ENCODE data around the gene HOXD3. TPM values are rescaled to one million over a fixed set of nuclear protein-coding genes. Genes with fewer than 3 reads are reported as not detected.

Gene HOXD3
- total and polyA plus RNA-seq, 9 of the 15 experiments (the other 6 are each of a cell fraction or from before 2014, with no cell fraction given) = not detected

DNA sequence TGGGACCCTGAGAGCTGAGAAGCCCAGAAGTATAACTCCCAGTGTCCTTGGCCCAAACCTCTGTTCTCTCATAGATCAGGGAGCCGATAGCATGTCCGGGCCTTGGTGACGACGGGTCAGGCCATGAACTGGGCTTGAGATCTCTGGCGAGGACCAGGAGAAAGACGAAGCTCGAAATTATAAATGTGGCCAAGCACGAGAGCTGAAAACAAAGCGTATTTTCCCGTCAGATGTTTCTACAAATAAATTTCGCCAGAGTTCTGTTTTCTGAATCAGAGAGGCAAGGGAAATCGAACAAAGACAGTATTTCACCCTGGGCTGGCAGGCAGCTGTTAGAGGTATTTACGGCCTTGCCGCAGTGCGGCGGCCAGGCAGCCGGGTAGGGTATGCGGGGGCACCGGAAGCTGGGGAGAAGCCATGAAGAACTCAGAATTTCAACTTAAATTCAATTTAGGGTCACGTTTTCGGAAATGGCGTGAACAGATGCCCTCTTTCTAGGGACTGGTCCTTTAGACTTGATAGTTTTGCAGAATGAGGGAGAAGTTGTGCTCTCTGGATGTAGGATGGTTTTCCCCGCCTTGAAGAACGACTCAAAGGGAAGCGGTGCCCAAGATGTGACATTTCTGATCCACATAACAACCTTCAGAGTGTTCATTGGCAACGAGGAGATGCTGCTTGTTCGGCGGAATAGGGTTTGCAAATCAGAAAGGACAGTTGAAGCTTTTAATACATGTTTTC is 18.0 kb upstream of the HOXD3 start:
- no peak for FAIRE-seq
- no peak overlapping the region for H3K4me2 ChIP-seq (ENCODE audit: insufficient read depth, low read length)
- TF ChIP-seq SRSF7 (optimal IDR thresholded peaks at IDR 0.05; ENCODE audit: low read depth, low read length) = no peak
- TF ChIP-seq ZNF274 (IDR thresholded peaks at IDR 0.05; ENCODE audit: borderline replicate concordance, low read depth, low read length) = no peak
- TF ChIP-seq ZNF75A (CRISPR knock-in tag; IDR thresholded peaks at IDR 0.05) = no peak
- TF ChIP-seq ZNF133 (CRISPR knock-in tag; IDR thresholded peaks at IDR 0.05) = no peak
- TF ChIP-seq FOXK1 (CRISPR knock-in tag; IDR thresholded peaks at IDR 0.05; ENCODE audit: borderline replicate concordance) = no peak
- no peak for TF ChIP-seq SRSF3 (IDR thresholded peaks at IDR 0.05; ENCODE audit: insufficient read depth, low read length)
- no peak for TF ChIP-seq RAD51 (IDR thresholded peaks at IDR 0.05; ENCODE audit: borderline replicate concordance, low read depth)
- TF ChIP-seq SP2 (IDR thresholded peaks at IDR 0.05; ENCODE audit: extremely low read depth, low read depth, low read length, poor library complexity, severe bottlenecking) = no peak
- no peak for TF ChIP-seq RERE (CRISPR knock-in tag; IDR thresholded peaks at IDR 0.05; ENCODE audit: borderline replicate concordance)
- TF ChIP-seq, protein P1, sequence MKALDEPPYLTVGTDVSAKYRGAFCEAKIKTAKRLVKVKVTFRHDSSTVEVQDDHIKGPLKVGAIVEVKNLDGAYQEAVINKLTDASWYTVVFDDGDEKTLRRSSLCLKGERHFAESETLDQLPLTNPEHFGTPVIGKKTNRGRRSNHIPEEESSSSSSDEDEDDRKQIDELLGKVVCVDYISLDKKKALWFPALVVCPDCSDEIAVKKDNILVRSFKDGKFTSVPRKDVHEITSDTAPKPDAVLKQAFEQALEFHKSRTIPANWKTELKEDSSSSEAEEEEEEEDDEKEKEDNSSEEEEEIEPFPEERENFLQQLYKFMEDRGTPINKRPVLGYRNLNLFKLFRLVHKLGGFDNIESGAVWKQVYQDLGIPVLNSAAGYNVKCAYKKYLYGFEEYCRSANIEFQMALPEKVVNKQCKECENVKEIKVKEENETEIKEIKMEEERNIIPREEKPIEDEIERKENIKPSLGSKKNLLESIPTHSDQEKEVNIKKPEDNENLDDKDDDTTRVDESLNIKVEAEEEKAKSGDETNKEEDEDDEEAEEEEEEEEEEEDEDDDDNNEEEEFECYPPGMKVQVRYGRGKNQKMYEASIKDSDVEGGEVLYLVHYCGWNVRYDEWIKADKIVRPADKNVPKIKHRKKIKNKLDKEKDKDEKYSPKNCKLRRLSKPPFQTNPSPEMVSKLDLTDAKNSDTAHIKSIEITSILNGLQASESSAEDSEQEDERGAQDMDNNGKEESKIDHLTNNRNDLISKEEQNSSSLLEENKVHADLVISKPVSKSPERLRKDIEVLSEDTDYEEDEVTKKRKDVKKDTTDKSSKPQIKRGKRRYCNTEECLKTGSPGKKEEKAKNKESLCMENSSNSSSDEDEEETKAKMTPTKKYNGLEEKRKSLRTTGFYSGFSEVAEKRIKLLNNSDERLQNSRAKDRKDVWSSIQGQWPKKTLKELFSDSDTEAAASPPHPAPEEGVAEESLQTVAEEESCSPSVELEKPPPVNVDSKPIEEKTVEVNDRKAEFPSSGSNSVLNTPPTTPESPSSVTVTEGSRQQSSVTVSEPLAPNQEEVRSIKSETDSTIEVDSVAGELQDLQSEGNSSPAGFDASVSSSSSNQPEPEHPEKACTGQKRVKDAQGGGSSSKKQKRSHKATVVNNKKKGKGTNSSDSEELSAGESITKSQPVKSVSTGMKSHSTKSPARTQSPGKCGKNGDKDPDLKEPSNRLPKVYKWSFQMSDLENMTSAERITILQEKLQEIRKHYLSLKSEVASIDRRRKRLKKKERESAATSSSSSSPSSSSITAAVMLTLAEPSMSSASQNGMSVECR (CRISPR knock-in tag; IDR thresholded peaks at IDR 0.05) = no peak
- no peak for TF ChIP-seq CXXC5 (CRISPR knock-in tag; IDR thresholded peaks at IDR 0.05)

More for the DNA sequence above, 18.0 kb upstream of the HOXD3 start:
- no peaks in the 10 kb centered on the region; the same call in 1 of the 2 replicates for H3K9me3 ChIP-seq (replicated peaks; ENCODE audit: control insufficient read depth, insufficient read depth, low read depth, low read length)
- no peak overlapping the region for H3K9ac ChIP-seq (ENCODE audit: insufficient read depth in 1 of 2, low read depth in 2 of 2, low read length in 2 of 2)
- H3K4me3 ChIP-seq = no peak overlapping the region
- in situ Hi-C loops (cut with MboI) = loop anchor here (25.0 kb wide), 2 partner anchors 673 to 1623 kb away; no protein-coding TSS in a partner anchor
- H3K4me1 ChIP-seq (replicated peaks in 1 of 2; ENCODE audit: control insufficient read depth in 2 of 2, insufficient read depth in 2 of 2, low read length in 2 of 2) = peaks cover 0 to 15% of the 10 kb centered on the region in 2 experiments; a peak in 2 of 5 replicates
- DNase-seq (ENCODE audit: extremely low read depth in 1 of 4, low spot score in 3 of 4) = no peak
- 17% methylated on average over 28 of the region's 28 CpGs for WGBS (ENCODE audit: insufficient coverage, low coverage, missing lambda C conversion rate)
- no peak overlapping the region for H3K27ac ChIP-seq (ENCODE audit: extremely low read depth, low read depth, low read length)
- no peaks in the 10 kb centered on the region for H4K20me1 ChIP-seq (replicated peaks; ENCODE audit: control insufficient read depth, insufficient read depth, low read length)
- BruUV-seq (replicated peaks) = no TSS peak
- no peak for ATAC-seq
- H3K27me3 ChIP-seq (ENCODE audit: control insufficient read depth in 2 of 2, insufficient read depth in 2 of 2, low read length in 2 of 2) = peaks cover 27 to 50% of the 10 kb centered on the region in 2 experiments; a peak in 4 of 5 replicates
- ChIA-PET POLR2A (interaction anchor here (0.5 to 1.9 kb wide), 2 partner anchors 39 to 316 kb away, joined by 3 to 7 read pairs; no protein-coding TSS in a partner anchor), CTCF (ENCODE audit: low intra/inter-chr PET ratio) (interaction anchor here (0.7 to 2.6 kb wide), 3 partner anchors 316 to 500 kb away, joined by 7 to 25 read pairs (median 24); no protein-coding TSS in a partner anchor)
- intact Hi-C loops (cut with micrococcal nuclease) = no loop called here
- no peaks in the 10 kb centered on the region for H3K79me2 ChIP-seq (ENCODE audit: control insufficient read depth, insufficient read depth, low read length)
- H3K36me3 ChIP-seq (ENCODE audit: control insufficient read depth, insufficient read depth, low read length) = no peaks in the 10 kb centered on the region
- H2AFZ ChIP-seq (ENCODE audit: low read depth, low read length) = no peak overlapping the region
- no peaks in the 10 kb centered on the region for H3K9me1 ChIP-seq (ENCODE audit: control insufficient read depth, insufficient read depth, low read length)

All from K562 (cell line).